Stimulated activated CD4-positive, alpha-beta T cell treated with anti-CD3 and anti-CD28 coated beads, TNF-alpha, amount 100 ng/mL, for 1 hour (primary cell): ENCODE measurements around the gene PSTPIP2.
"Not testable (repeated sequence)": the region's sequence is repeated elsewhere in the genome, so short reads cannot be mapped to it uniquely, and the experiment has no call there.

Source experiments
- DNase-seq, 3 donors: peaks; one replicate each; pipeline ENCODE4 v3.0.0-alpha.2; 2020; ENCODE audit warnings: low read depth in 3 of 3, low spot score in 1 of 3

The PSTPIP2 gene

GRCh38 chr18:46071653-46072375 lies at the start of gene PSTPIP2:
PSTPIP2 (minus strand) TSS chr18:46072260; CDS start chr18:46072188, 72 bp downstream.
- peak in 2 of 3 donors; percentile 31 to 51 for DNase-seq

DNA sequence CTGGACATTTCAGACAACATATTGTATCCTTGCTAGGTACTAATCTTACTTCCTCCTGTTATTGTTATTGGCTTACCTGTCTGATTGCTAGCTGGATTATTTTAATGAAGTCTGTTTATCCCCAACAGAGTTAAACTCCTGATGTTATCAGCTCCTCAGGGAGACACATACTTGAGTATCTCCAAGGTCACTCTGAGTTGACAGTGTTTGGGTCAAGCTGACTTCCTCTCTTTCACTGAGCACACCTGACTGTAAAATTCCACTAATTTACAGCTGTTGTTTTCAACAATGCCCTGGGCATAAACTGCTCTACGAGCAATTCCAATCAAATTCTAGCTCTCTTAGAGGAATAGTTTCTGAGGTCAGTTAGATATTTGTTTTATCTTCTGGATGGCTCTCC lies 41.7 kb upstream of the PSTPIP2 start:
- no peak for DNase-seq

- no peak for DNase-seq
Observed at GRCh38 chr18:46110406-46110805, 38.3 kb upstream of the PSTPIP2 start.

DNA sequence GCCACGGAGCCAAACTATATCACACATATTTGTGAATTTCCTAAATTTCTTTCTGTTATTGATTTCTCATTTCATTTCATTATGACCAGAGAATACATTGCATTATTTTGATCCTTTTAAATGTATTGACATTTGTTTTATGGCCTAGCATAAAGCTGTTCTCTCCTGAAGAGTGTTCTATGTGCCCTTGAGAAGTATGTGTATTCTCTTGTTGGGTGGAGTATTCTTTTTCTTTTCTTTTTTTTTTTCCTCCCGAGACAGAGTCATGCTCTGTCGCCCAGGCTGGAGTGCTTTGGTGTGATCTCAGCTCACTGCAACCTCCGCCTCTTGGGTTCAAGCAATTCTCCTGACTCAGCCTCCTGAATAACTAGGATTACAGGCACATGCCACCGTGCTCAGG lies 37.3 kb upstream of the PSTPIP2 start:
- DNase-seq = no peak

DNA sequence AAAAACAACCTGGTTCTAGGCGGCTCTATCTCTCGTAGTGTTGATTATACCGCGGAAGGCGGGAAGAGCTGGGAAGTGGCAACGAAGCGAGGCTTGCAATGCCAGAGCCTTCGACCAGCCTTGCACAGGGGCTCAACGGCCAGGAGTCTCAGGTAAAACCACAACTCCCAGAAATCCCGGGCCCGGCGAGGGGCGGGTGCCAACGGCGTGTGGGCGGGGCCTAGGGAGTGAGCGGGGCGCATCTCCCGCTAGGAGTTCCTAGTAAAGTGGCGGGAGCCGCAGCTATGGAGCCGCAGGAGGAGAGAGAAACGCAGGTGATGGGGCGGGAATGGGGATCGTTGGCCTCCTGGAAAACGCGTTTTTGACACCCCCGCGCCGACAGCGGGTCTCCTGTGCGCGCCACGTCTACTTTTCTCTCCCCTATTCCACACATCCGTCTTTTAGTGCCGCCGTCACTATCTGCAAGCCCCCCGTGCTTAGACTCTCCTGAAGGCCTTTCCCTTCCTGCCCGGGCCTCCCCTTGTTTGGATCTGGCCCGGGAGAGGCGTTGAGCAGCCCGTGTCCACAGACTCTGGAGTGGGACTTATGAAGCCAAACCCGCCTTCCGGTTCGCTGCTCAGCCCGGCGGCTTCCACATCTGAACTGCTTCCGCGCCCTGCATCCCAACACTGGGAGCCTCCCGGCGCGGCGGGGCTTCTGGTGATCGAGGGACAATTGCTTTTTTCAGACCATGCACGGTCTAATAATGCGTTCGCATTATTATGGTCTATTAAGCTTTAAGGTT lies 32.3 kb upstream of the PSTPIP2 start, which contains the start of gene HAUS1:
Gene HAUS1, plus strand, starts transcription at position 258 of the 784 bp plus-strand sequence. Its CDS starts 27 bp downstream, at position 285.
- DNase-seq = peak; percentile 41 to 82 (median 55)

DNA sequence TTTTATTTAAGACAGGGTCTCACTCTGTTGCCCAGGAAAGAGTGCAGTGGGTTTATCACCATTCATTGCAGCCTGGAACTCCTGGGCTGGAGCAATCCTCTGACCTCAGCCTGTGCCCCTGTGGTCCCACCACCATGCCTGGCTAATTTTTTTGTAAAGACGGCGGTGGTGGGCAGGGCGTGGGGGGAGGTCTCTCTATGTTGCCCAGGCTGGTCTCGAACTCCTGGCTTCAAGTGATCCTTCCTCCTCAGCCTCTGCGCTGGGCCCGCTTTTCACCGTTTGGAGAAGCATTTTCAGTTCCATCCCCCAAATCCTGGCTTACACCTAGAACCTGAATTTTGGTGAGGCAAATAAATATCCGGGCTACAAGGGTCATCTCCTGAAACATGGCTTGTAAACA lies 27.4 kb upstream of the PSTPIP2 start:
- no peak for DNase-seq

GRCh38 chr18:46098616-46098933 lies 26.5 kb upstream of the PSTPIP2 start:
- DNase-seq = no peak

GRCh38 chr18:46097801-46098615 lies 25.9 kb upstream of the PSTPIP2 start, which contains the start of gene ATP5F1A:
ATP5F1A (minus strand) TSS chr18:46098296; CDS start chr18:46098231, 65 bp downstream.
- DNase-seq = peak in 2 of 3 donors; percentile 65 to 78

DNA sequence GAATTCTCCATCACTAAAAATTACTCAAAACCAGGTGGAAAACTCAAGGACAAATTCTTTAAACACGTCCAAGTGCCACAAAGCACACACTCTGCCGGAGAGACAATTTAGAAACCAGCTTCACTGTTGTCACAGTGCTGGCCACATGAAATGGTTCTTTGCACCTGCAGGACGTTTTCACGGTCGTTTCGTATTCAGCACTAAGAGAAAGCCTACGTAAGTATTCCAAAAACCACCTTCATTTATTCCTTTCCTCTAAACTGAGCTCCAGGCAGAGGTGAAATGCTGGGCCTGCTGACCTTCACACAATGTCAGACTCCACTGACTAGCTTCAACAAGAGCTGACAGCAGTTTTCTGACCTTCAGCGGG lies 25.4 kb upstream of the PSTPIP2 start:
- DNase-seq = no peak

GRCh38 chr18:46096651-46097300 lies 24.7 kb upstream of the PSTPIP2 start:
- no peak for DNase-seq

- no peak for DNase-seq
Observed at GRCh38 chr18:46095532-46095931, 23.5 kb upstream of the PSTPIP2 start.

DNA sequence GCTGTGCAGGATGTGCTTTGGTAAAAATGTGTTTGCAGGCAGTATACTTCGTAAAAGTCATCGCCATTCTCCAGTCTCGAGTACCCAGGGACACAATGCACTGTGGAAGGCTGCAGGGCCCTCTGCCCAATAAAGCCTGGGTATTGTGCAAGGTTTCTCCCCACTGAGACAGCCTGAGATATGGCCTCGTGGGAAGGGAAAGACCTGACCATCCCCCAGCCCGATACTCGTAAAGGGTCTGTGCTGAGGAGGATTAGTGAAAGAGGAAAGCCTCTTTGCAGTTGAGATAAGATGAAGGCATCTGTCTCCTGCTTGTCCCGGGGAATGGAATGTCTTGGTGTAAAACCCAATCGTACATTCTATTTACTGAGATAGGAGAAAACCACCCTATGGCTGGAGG lies 16.4 kb upstream of the PSTPIP2 start:
- not testable (repeated sequence) for DNase-seq

GRCh38 chr18:46084431-46084830 lies 12.4 kb upstream of the PSTPIP2 start:
- no peak for DNase-seq

DNA sequence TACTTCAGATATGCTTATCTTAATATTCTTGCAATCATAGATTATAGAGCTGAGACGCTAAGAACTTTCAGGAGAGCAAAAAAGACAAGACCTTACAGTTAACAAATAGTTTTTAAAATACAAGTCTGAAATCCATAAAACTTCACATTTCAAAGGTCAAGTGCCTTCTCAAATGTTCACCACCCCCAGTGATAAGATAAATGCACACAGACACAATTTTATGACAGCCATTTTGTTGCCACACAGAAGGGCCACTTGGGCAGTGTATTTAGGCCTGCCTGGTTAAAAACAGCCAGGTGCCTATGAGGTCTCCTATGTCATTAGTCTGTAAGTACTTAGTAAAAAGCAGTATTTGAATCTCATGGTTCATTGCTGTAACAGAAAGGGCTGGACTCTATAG lies 8.1 kb upstream of the PSTPIP2 start:
- DNase-seq = no peak

- no peak for DNase-seq
Observed at GRCh38 chr18:46079336-46079735, 7.3 kb upstream of the PSTPIP2 start.

DNA sequence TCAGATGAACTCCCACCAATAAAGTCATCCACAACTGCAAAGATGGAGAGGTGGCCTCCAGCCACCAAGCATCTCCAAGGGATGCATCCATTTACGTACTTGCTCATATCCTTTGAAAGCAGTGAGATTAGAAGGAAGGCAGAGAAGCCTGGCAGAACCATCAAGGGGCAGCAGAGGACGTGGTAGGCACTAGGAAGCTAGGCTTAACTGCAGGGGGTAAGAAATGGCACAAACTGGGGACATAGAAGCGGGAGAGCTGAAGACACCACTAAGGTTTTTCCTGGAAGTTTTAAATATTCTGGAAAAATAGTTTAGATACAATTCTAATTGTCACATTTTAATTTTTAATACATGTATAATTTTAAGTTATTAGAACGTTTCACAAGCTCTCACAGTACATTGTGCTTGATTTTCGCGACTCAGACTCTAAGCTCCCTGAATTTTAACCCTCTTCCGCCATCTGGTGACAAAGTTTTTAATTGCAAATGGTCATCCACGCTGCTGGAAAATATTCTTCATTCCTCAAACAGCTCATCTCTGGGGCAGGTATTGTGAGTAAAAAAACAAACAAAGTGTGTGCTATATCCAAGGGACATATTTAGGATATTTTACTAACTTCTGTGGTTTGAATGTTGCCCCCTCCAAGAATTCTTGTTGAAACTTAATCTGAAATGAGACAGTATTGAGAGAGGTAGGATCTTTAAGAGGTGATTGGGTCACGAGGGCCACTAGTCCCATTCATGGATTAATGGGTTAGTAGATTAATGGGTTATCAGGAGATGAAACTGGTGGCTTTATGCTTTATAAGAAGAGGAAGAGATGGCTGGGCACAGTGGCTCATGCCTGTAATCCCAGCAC lies 1.6 kb upstream of the PSTPIP2 start:
- DNase-seq = peak in 1 of 3 donors; percentile 27

DNA sequence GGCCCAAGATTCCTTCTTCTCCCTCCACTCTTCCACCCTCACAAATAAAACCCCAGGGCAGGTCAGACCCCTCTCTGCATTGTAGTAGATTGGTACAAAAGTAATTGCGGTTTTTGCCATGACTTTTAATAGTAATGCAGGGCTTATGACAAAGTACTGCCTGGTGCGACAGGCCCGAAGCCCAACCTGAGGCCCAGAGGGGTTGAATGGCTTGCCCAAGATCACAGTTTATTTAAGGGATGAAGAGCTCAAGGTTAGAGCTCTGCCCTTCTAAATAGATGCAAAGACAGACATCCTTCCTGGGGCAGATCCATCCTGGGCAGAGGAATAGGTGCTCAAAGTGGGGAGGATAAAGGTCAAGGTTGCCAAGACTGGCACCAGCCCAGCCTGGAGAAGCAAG lies 899 bp upstream of the PSTPIP2 start:
- no peak for DNase-seq

- no peak for DNase-seq
Observed at GRCh38 chr18:46072376-46072867, 362 bp upstream of the PSTPIP2 start.

DNA sequence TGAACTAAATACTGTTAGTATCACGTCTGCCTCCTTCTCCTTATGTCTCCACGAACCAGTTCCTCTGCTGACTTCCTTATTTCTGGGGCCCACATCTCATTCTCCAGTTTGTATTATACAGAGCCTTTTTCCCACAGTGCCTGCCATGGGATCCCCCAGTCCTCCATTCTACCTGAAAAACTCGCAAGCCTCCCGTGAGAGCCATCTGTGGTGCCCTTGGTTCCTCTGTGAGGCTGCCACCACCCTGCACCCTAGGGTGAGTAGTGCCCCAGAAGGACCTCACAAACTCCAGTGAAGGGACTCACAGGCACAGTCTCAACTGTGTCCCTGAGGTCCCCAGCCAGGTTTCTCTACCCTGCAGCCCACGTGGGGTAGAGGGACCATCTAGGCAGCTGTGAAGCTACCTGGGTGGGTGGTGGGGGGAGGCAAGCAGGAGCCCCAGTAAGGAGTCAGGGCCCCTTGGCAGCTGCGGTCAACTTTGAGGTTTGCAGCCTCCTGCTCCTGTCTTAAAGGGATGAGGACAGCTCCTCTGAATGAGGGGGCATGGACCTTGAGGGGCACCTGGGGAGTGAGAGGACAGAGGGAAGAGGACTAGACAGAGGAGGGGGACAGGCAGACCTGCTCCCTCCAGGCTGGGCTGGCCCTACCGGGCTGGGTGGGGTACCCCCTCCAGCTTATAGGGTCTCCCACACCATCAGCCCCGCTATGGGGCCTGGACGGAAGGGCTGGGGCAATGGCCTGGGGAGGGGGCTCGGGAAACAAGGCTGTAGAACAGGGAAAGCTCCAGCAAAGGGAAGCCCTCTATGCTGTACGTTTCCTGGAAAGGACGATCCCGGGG lies 1.0 kb downstream of the PSTPIP2 start:
- no peak for DNase-seq
